H1 (cell line): Measurements from ENCODE around the gene RER1. TPM values are rescaled to one million over a fixed set of nuclear protein-coding genes. Genes with fewer than 3 reads are reported as not detected.

ENCODE experiments used
- CTCF ChIA-PET: fragments of 300-600 bp; sonication (Branson Sonifier 250); formaldehyde crosslinking; loops from one replicate; lab custom pipeline; 2021; ENCODE audit not compliant: partially characterized antibody; lab: Charles Lee
- POLR2A ChIA-PET: fragments of 300-600 bp; sonication (Branson Sonifier 250); formaldehyde crosslinking; loops from one replicate; lab custom pipeline; 2021; ENCODE audit warnings: inconsistent platforms; ENCODE audit not compliant: partially characterized antibody; lab: Charles Lee
- DNase-seq, 2 experiments: peaks; one replicate each; pipeline versions ENCODE4 v3.0.0 to v3.0.0-alpha.2; 2010 to 2022; ENCODE audit warnings: low spot score in 2 of 2, low read depth in 1 of 2, mixed read lengths in 1 of 2
- FAIRE-seq: peaks from 2 replicates; lab custom pipeline; 2011; peaks lifted over from hg19 to GRCh38; lab: Jason Lieb, UNC
- H2AFZ ChIP-seq: 2 replicates; pipeline ENCODE4 v1.8.1; 2012; ENCODE audit warnings: low read length, inconsistent platforms
- H2AK5ac ChIP-seq: 2 replicates; pipeline ENCODE4 v1.6.1; 2013; ENCODE audit warnings: low read depth, low read length
- H2BK120ac ChIP-seq: replicated peaks from 2 replicates; pipeline ENCODE3; 2013; ENCODE audit warnings: low read depth, low read length, inconsistent platforms
- H2BK12ac ChIP-seq: 2 replicates; pipeline ENCODE4 v1.6.1; 2013; ENCODE audit warnings: low read depth, low read length
- H2BK15ac ChIP-seq: 2 replicates; pipeline ENCODE4 v1.6.1; 2013; ENCODE audit warnings: low read length
- H2BK20ac ChIP-seq: 2 replicates; pipeline ENCODE4 v1.6.1; 2013; ENCODE audit warnings: low read length
- H2BK5ac ChIP-seq: 2 replicates; pipeline ENCODE4 v1.6.1; 2013; ENCODE audit warnings: low read depth, low read length
- H3K14ac ChIP-seq: 2 replicates; pipeline ENCODE4 v1.6.1; 2013; ENCODE audit warnings: inconsistent platforms; ENCODE audit not compliant: insufficient read length
- H3K18ac ChIP-seq: 2 replicates; pipeline ENCODE4 v1.6.1; 2013; ENCODE audit warnings: low read length; ENCODE audit errors: extremely low read depth
- H3K23ac ChIP-seq: 2 replicates; pipeline ENCODE4 v1.6.1; 2013; ENCODE audit warnings: inconsistent platforms; ENCODE audit not compliant: insufficient read length
- H3K23me2 ChIP-seq: 2 replicates; pipeline ENCODE4 v1.6.1; 2013; ENCODE audit warnings: low read depth, low read length
- H3K27ac ChIP-seq: 2 replicates; pipeline ENCODE4 v1.6.1; 2011; ENCODE audit warnings: low read depth, low read length, inconsistent platforms
- H3K27me3 ChIP-seq, 4 experiments: replicated peaks in 1 of 4; 1 replicate in 1 of 4; 2 replicates in 3 of 4; pipeline versions ENCODE4 v1.6.1 to v1.8.1; 2011 to 2013; ENCODE audit warnings: low read length in 3 of 4, mild to moderate bottlenecking in 3 of 4, inconsistent platforms in 2 of 4, mixed read lengths in 2 of 4, moderate library complexity in 1 of 4; ENCODE audit not compliant: control insufficient read depth in 3 of 4, insufficient read depth in 3 of 4; ENCODE audit errors: extremely low read depth in 1 of 4
- H3K36me3 ChIP-seq, 4 experiments: 2 replicates each; pipeline versions ENCODE4 v1.6.1 to v1.8.1; 2011 to 2013; ENCODE audit warnings: mild to moderate bottlenecking in 4 of 4, low read length in 3 of 4, moderate library complexity in 2 of 4, control low read depth in 1 of 4, inconsistent platforms in 1 of 4; ENCODE audit not compliant: insufficient read depth in 4 of 4, control insufficient read depth in 2 of 4
- H3K4ac ChIP-seq: replicated peaks from 2 replicates; pipeline ENCODE3; 2013; ENCODE audit warnings: low read length, low read depth, mixed read lengths, inconsistent platforms; ENCODE audit not compliant: insufficient read length
- H3K4me1 ChIP-seq, 4 experiments: replicated peaks in 1 of 4; 1 replicate in 1 of 4; 2 replicates in 3 of 4; pipeline versions ENCODE4 v1.6.1 to v1.8.1; 2011 to 2013; ENCODE audit warnings: low read length in 3 of 4, inconsistent platforms in 2 of 4, mixed read lengths in 1 of 4; ENCODE audit not compliant: insufficient read depth in 4 of 4, control insufficient read depth in 3 of 4
- H3K4me2 ChIP-seq, 2 experiments: 2 replicates each; pipeline versions ENCODE4 v1.6.1 to v1.8.1; 2011 to 2013; ENCODE audit warnings: low read depth in 2 of 2, low read length in 2 of 2, control low read depth in 1 of 2, inconsistent platforms in 1 of 2, mild to moderate bottlenecking in 1 of 2; ENCODE audit not compliant: insufficient read depth in 1 of 2
- H3K4me3 ChIP-seq, 4 experiments: fragments of 200-600, 300-600 bp in 1 of 4; sonication (generic), shearing (Covaris generic), sonication (Bioruptor Twin) in 1 of 4; 2 replicates each; pipeline versions ENCODE4 v1.5.1 to v1.8.1; 2011 to 2016; ENCODE audit warnings: low read length in 4 of 4, low read depth in 3 of 4, control low read depth in 2 of 4, inconsistent platforms in 2 of 4, mild to moderate bottlenecking in 2 of 4, mixed read lengths in 1 of 4, moderate library complexity in 1 of 4; ENCODE audit not compliant: insufficient read depth in 2 of 4; ENCODE audit errors: extremely low read depth in 1 of 4
- H3K56ac ChIP-seq: replicated peaks from 2 replicates; pipeline ENCODE3; 2013; ENCODE audit warnings: low read depth, mild to moderate bottlenecking, mixed read lengths, low read length, inconsistent platforms; ENCODE audit not compliant: insufficient read length
- H3K79me1 ChIP-seq: 2 replicates; pipeline ENCODE4 v1.6.1; 2013; ENCODE audit warnings: low read depth, low read length, control low read depth
- H3K79me2 ChIP-seq, 2 experiments: 2 replicates each; pipeline versions ENCODE4 v1.6.1 to v1.8.1; 2012 to 2013; ENCODE audit warnings: low read length in 2 of 2, mild to moderate bottlenecking in 2 of 2, inconsistent platforms in 1 of 2; ENCODE audit not compliant: insufficient read depth in 2 of 2, control insufficient read depth in 1 of 2
- H3K9ac ChIP-seq, 4 experiments: replicated peaks in 1 of 4; 1 replicate in 1 of 4; 2 replicates in 3 of 4; pipeline versions ENCODE4 v1.6.1 to v1.8.1; 2011 to 2013; ENCODE audit warnings: low read depth in 3 of 4, low read length in 3 of 4, control low read depth in 2 of 4, mild to moderate bottlenecking in 2 of 4, moderate library complexity in 2 of 4, inconsistent platforms in 1 of 4; ENCODE audit errors: extremely low read depth in 1 of 4
- H3K9me3 ChIP-seq, 2 experiments: 2 replicates each; pipeline versions ENCODE4 v1.6.1 to v1.8.1; 2012 to 2013; ENCODE audit warnings: mild to moderate bottlenecking in 2 of 2, moderate library complexity in 2 of 2, control low read depth in 1 of 2, inconsistent platforms in 1 of 2, low read depth in 1 of 2, low read length in 1 of 2, mixed read lengths in 1 of 2; ENCODE audit not compliant: insufficient read depth in 2 of 2
- H4K20me1 ChIP-seq, 2 experiments: replicated peaks in 1 of 2; 2 replicates each; pipeline versions ENCODE3 to v1.8.1; 2011 to 2013; ENCODE audit warnings: inconsistent platforms in 2 of 2, low read length in 2 of 2, mild to moderate bottlenecking in 1 of 2; ENCODE audit not compliant: insufficient read depth in 2 of 2, control insufficient read depth in 1 of 2
- H4K5ac ChIP-seq: 2 replicates; pipeline ENCODE4 v1.6.1; 2013; ENCODE audit warnings: low read length, low read depth, mixed read lengths, inconsistent platforms; ENCODE audit not compliant: insufficient read length
- H4K8ac ChIP-seq: 2 replicates; pipeline ENCODE4 v1.8.0; 2013; ENCODE audit warnings: mild to moderate bottlenecking, moderate library complexity, low read length, inconsistent platforms; ENCODE audit not compliant: insufficient read depth; ENCODE audit errors: extremely low read depth
- H4K91ac ChIP-seq: replicated peaks from 2 replicates; pipeline ENCODE3; 2013; ENCODE audit warnings: low read length, mixed read lengths, inconsistent platforms; ENCODE audit not compliant: insufficient read length
- CBX8 ChIP-seq: fragments of 300-800, 300-1000 bp; sonication (generic); IDR thresholded peaks from 2 replicates; pipeline ENCODE4 v1.7.1; 2016; ENCODE audit warnings: low read depth, low read length, borderline replicate concordance
- RXRA ChIP-seq: IDR thresholded peaks from 2 replicates; pipeline ENCODE4 v1.6.1; 2011; ENCODE audit warnings: low read depth, mild to moderate bottlenecking, low read length, moderate library complexity; ENCODE audit not compliant: insufficient read depth
- TAF1 ChIP-seq: IDR thresholded peaks from 2 replicates; pipeline ENCODE4 v1.6.1; 2011; ENCODE audit warnings: mild to moderate bottlenecking, low read depth, low read length
- TBP ChIP-seq: IDR thresholded peaks from 2 replicates; pipeline ENCODE4 v1.6.1; 2011; ENCODE audit warnings: low read depth, low read length, improper control_type of control experiment
- WGBS, 2 experiments: shearing (Covaris generic) in 1 of 2; methylation state at CpG; one replicate each; pipeline versions ENCODE4 v1.1.6 to v1.1.7; 2013 to 2015; ENCODE audit warnings: low lambda C conversion rate in 2 of 2, mixed read lengths in 2 of 2, inconsistent platforms in 1 of 2, low coverage in 1 of 2, missing lambda C conversion rate in 1 of 2; ENCODE audit not compliant: insufficient replicate concordance in 2 of 2, insufficient coverage in 1 of 2, insufficient read length in 1 of 2; ENCODE audit errors: extremely low coverage in 1 of 2, missing lambda C conversion rate in 1 of 2; 5-methylcytosine and 5-hydroxymethylcytosine counted together
- polyA plus RNA-seq, 7 experiments: library from polyadenylated mRNA; depleted of rRNA in 3 of 7; stranded (reverse) in 5 of 7; unstranded in 2 of 7; fragments of >200 nt in 5 of 7; fragments of 200-250 nt in 2 of 7; gene quantifications; 1 replicate in 5 of 7; 2 replicates in 1 of 7; 4 replicates in 1 of 7; pipeline versions ENCODE4 v1.2.1 to v1.2.3, GENCODE V29; 2011 to 2013; ENCODE audit warnings: missing spikeins in 2 of 7, mixed read lengths in 2 of 7
- total RNA-seq: library from RNA; stranded (reverse); fragmentation: NEBNext Ultra II Directional; extraction: Animal tissue kit (Norgen Biotek cat#: 25700); gene quantifications from 2 replicates; pipeline ENCODE4 v1.2.1, GENCODE V29; 2021

Gene RER1
- total and polyA plus RNA-seq, 2 of the 8 experiments (the other 6 are each of a cell fraction or from before 2014, with no cell fraction given), result 102 to 134 TPM

- no peak overlapping the region for H3K9ac ChIP-seq
- no peak overlapping the region for H3K4ac ChIP-seq
- H3K79me2 ChIP-seq, result no peaks in the 10 kb centered on the region
- H3K4me2 ChIP-seq, result no peak overlapping the region
- no peak overlapping the region for H2BK5ac ChIP-seq
- H4K91ac ChIP-seq, result no peak overlapping the region
- H3K4me3 ChIP-seq, result no peak overlapping the region
- POLR2A ChIA-PET, result interaction anchor here (0.7 kb wide), 1 partner anchor 1111 kb away, joined by 3 read pairs; no protein-coding TSS in a partner anchor
- H2AFZ ChIP-seq, result no peak overlapping the region
- H2BK120ac ChIP-seq, result no peak overlapping the region
- H3K18ac ChIP-seq, result no peak overlapping the region
- H3K56ac ChIP-seq, result no peak overlapping the region
- no peak overlapping the region; the same call in 1 of the 2 replicates for H2AK5ac ChIP-seq
- no peak overlapping the region for H3K14ac ChIP-seq
- WGBS, 2 experiments, result 85% methylated on average over 16 of the region's 18 CpGs; no CpG with 5 or more reads in 1 of the 2 experiments
- H3K27ac ChIP-seq, result no peak overlapping the region
- no peak overlapping the region for H2BK12ac ChIP-seq
- H3K27me3 ChIP-seq, result 0 out of 7 replicates have a peak, but pooled peaks cover 0 to 2% (median 0%) of the 10 kb centered on the region in 4 experiments
- no peak overlapping the region for H4K5ac ChIP-seq
- H3K23me2 ChIP-seq, result no peaks in the 10 kb centered on the region
- DNase-seq, result no peak
- H4K8ac ChIP-seq, result peak overlapping the region; percentile 85
- TF ChIP-seq TAF1 (no peak), TBP (no peak), RXRA (no peak), CBX8 (no peak)
- H3K4me1 ChIP-seq, result no peaks in the 10 kb centered on the region
- peaks cover 0 to 1% of the 10 kb centered on the region in 2 experiments for H4K20me1 ChIP-seq
- H3K79me1 ChIP-seq, result no peaks in the 10 kb centered on the region
- CTCF ChIA-PET, result interaction anchor here (0.6 to 1.9 kb wide), 11 partner anchors 18 to 998 kb away, joined by 3 to 6 read pairs (median 4); partner anchors contain the start of gene FAAP20
- peaks cover 11 to 27% of the 10 kb centered on the region in 2 experiments; a peak in 3 of 4 replicates for H3K9me3 ChIP-seq
- no peaks in the 10 kb centered on the region for H3K36me3 ChIP-seq
- no peak overlapping the region for H3K23ac ChIP-seq
- FAIRE-seq, result no peak
- H2BK20ac ChIP-seq, result no peak overlapping the region
- no peak overlapping the region for H2BK15ac ChIP-seq
Measured at GRCh38 chr1:2426540-2426939, 34.9 kb downstream of the RER1 start.
